Fibroblast of lung (primary cell): ENCODE results near the gene HLA-B. TPM values are rescaled to one million over a fixed set of nuclear protein-coding genes. Genes with fewer than 3 reads are reported as not detected.

Experiments used
- DNase-seq, 2 donors: peaks; one replicate each; pipeline versions ENCODE4 v3.0.0 to v3.0.0-alpha.2; 2010; ENCODE audit warnings: low read depth in 2 of 2
- H2AFZ ChIP-seq: 2 replicates; pipeline ENCODE4 v1.5.1; 2012; ENCODE audit warnings: low read length, control low read depth, inconsistent platforms
- H3K27ac ChIP-seq: 2 replicates; pipeline ENCODE4 v1.5.1; 2011; ENCODE audit warnings: low read length, control low read depth; ENCODE audit not compliant: insufficient read depth
- H3K27me3 ChIP-seq: 2 replicates; pipeline ENCODE4 v1.5.1; 2011; ENCODE audit warnings: mild to moderate bottlenecking, low read length; ENCODE audit not compliant: control insufficient read depth, insufficient read depth
- H3K36me3 ChIP-seq: 2 replicates; pipeline ENCODE4 v1.5.1; 2011; ENCODE audit warnings: low read length; ENCODE audit not compliant: control insufficient read depth, insufficient read depth
- H3K4me1 ChIP-seq: 2 replicates; pipeline ENCODE4 v1.5.1; 2011; ENCODE audit warnings: low read length; ENCODE audit not compliant: control insufficient read depth, insufficient read depth; ENCODE audit errors: extremely low read depth
- H3K4me2 ChIP-seq: 2 replicates; pipeline ENCODE4 v1.5.1; 2011; ENCODE audit warnings: low read length, control low read depth; ENCODE audit not compliant: insufficient read depth; ENCODE audit errors: extremely low read depth
- H3K4me3 ChIP-seq, 4 experiments: fragments of 200-600 bp in 1 of 4; sonication (generic) in 1 of 4; replicated peaks in 1 of 4; 2 replicates each; pipeline ENCODE4 v1.5.1; 2011 to 2016; ENCODE audit warnings: low read length in 4 of 4, low read depth in 3 of 4, mild to moderate bottlenecking in 3 of 4, control low read depth in 2 of 4, inconsistent platforms in 1 of 4, mixed read lengths in 1 of 4; ENCODE audit not compliant: insufficient read depth in 1 of 4; ENCODE audit errors: control extremely low read depth in 1 of 4
- H3K79me2 ChIP-seq: 2 replicates; pipeline ENCODE4 v1.5.1; 2012; ENCODE audit warnings: mild to moderate bottlenecking, low read length, inconsistent platforms; ENCODE audit not compliant: control insufficient read depth, insufficient read depth
- H3K9ac ChIP-seq: 2 replicates; pipeline ENCODE4 v1.5.1; 2011; ENCODE audit warnings: mild to moderate bottlenecking, low read length, control low read depth; ENCODE audit not compliant: insufficient read depth
- H3K9me3 ChIP-seq: 2 replicates; pipeline ENCODE4 v1.5.1; 2012; ENCODE audit warnings: low read depth, low read length; ENCODE audit not compliant: control insufficient read depth, insufficient read depth
- H4K20me1 ChIP-seq: 2 replicates; pipeline ENCODE4 v1.5.1; 2011; ENCODE audit warnings: low read length; ENCODE audit not compliant: control insufficient read depth, insufficient read depth; ENCODE audit errors: extremely low read depth
- CTCF ChIP-seq, 2 donors: IDR thresholded peaks in 1 of 2; conservative IDR thresholded peaks in 1 of 2; 1 replicate in 1 of 2; 2 replicates in 1 of 2; pipeline ENCODE4 v1.5.1; 2011 to 2012; ENCODE audit warnings: low read length in 2 of 2, control low read depth in 1 of 2, inconsistent platforms in 1 of 2, low read depth in 1 of 2, mild to moderate bottlenecking in 1 of 2
- EZH2 ChIP-seq: IDR thresholded peaks from 2 replicates; pipeline ENCODE4 v1.5.1; 2012; ENCODE audit warnings: low read length, control low read depth, mild to moderate bottlenecking; ENCODE audit errors: missing control alignments
- polyA plus RNA-seq, 2 donors: library from polyadenylated mRNA; depleted of rRNA in 1 of 2; stranded (reverse) in 1 of 2; unstranded in 1 of 2; fragments of >200 nt; gene quantifications; 2 replicates each; pipeline ENCODE4 v1.2.1, GENCODE V29; 2011 to 2012; ENCODE audit warnings: missing spikeins in 1 of 2
- total RNA-seq: library from RNA; depleted of rRNA; stranded (reverse); fragments of >200 nt; gene quantifications from 2 replicates; pipeline ENCODE4 v1.2.1, GENCODE V29; 2014

The HLA-B gene
- total and polyA plus RNA-seq, 2 donors (not counting 1 experiment from before 2014, with no cell fraction given), result 244 to 1,124 TPM

- Histone ChIP-seq H3K9ac (no peak overlapping the region), H3K79me2 (no peaks in the 10 kb centered on the region), H3K4me2 (no peak overlapping the region), H3K4me3 (no peak overlapping the region), H3K36me3 (no peaks in the 10 kb centered on the region), H3K4me1 (no peaks in the 10 kb centered on the region), H3K9me3 (no peaks in the 10 kb centered on the region), H2AFZ (no peak overlapping the region), H3K27ac (no peak overlapping the region), H4K20me1 (no peaks in the 10 kb centered on the region), H3K27me3 (peaks cover 36% of the 10 kb centered on the region)
- DNase-seq, result no peak
- TF ChIP-seq EZH2 (no peak), CTCF (conservative IDR thresholded peaks at IDR 0.05 in 1 of 2, IDR thresholded peaks at IDR 0.05 in 1 of 2; ENCODE audit: low read depth in 1 of 2, low read length in 2 of 2) (no peak)
Measured at GRCh38 chr6:31309641-31310040, 47.3 kb downstream of the HLA-B start.

DNA sequence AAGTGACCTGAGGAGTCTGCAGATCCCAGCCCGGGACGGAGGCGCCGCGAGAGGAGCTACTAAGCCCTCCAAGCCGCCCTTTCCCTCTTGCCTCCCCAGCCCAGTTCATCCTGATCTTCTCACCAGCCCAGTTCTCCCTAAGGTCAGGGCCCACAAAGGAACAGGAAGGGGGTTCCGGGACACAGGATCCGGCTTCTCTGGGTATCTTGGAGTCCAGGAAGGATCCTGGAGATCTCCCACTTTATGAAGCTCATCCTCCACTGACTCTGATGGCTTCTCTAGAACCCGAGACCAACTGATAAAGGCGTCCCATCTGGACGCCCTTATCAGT lies 48.2 kb downstream of the HLA-B start:
- TF ChIP-seq EZH2, result no peak
- TF ChIP-seq CTCF (conservative IDR thresholded peaks at IDR 0.05 in 1 of 2, IDR thresholded peaks at IDR 0.05 in 1 of 2; ENCODE audit: low read depth in 1 of 2, low read length in 2 of 2), result no peak
- H3K4me1 ChIP-seq, result no peaks in the 10 kb centered on the region
- H4K20me1 ChIP-seq, result no peaks in the 10 kb centered on the region
- H3K4me3 ChIP-seq, result no peak overlapping the region
- no peak overlapping the region for H3K9ac ChIP-seq
- H3K36me3 ChIP-seq, result no peaks in the 10 kb centered on the region
- no peaks in the 10 kb centered on the region for H3K9me3 ChIP-seq
- no peak overlapping the region for H3K27ac ChIP-seq
- H3K27me3 ChIP-seq, result peaks cover 38% of the 10 kb centered on the region
- no peak overlapping the region for H3K4me2 ChIP-seq
- H2AFZ ChIP-seq, result no peak overlapping the region
- DNase-seq, result no peak
- no peaks in the 10 kb centered on the region for H3K79me2 ChIP-seq

DNA sequence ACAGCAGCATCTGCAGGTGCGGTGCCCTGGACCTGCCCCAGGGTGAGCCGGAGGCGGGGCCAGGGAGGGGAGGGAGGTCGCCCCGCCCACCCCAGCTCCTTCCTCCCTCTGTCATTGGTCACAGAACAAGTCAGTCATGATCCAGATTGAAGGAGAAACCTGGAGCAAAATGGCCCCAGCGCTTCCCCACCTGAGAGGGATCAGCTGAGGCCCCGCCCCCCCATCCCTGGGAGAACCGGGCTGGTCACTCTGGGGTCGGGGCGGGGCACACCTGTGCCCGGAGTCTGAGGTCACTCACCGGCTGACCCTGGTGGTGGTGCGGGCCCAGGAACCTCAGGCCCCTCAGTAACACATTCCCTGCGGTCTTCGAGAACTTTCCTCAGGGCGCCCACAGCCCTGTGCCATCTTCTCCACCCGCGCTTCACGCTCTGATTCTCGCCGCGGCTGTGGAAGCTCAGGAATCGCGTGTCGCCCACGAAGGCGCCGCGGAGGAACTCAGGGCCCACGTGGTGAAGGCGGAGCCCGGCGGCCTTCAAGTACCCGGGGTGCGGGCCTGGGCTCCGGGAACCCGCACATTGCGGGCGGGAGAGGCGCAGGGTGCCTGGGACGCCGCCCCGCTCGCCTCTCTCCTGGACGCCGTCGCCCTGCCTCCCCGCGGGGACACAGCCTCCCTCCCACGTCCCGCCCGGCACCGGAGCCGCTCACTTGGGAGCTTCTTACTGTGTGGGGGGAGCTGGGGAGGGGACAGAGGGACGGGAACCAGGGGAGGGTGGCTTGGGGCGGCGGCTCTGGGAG lies 48.7 kb downstream of the HLA-B start:
- no peak overlapping the region for H3K4me3 ChIP-seq
- H2AFZ ChIP-seq, result no peak overlapping the region
- no peak overlapping the region for H3K27ac ChIP-seq
- no peaks in the 10 kb centered on the region for H3K36me3 ChIP-seq
- DNase-seq, result no peak
- H4K20me1 ChIP-seq, result no peaks in the 10 kb centered on the region
- TF ChIP-seq EZH2 (no peak), CTCF (conservative IDR thresholded peaks at IDR 0.05 in 1 of 2, IDR thresholded peaks at IDR 0.05 in 1 of 2; ENCODE audit: low read depth in 1 of 2, low read length in 2 of 2) (no peak)
- no peaks in the 10 kb centered on the region for H3K79me2 ChIP-seq
- no peaks in the 10 kb centered on the region for H3K9me3 ChIP-seq
- H3K27me3 ChIP-seq, result peaks cover 42% of the 10 kb centered on the region
- H3K9ac ChIP-seq, result no peak overlapping the region
- no peak overlapping the region for H3K4me2 ChIP-seq
- no peaks in the 10 kb centered on the region for H3K4me1 ChIP-seq
